SK-N-SH treated with all-trans-retinoic acid at 6 μM for 48 hours (cell line): Measurements from ENCODE around the gene ITPA.

Experiments used
- ATAC-seq: fragments of 200-7000 bp; cut with Tn5 transposase; 3 replicates; pipeline ENCODE4 v1.9.1; 2020; ENCODE audit warnings: mild to moderate bottlenecking, moderate library complexity
- ARNTL ChIP-seq: fragments of 450-650 bp; formaldehyde crosslinking; IDR thresholded peaks from 2 replicates; pipeline ENCODE4 v1.5.0; 2020; ENCODE audit warnings: low read depth, mild to moderate bottlenecking, moderate library complexity, borderline replicate concordance
- BACH2 ChIP-seq: fragments of 250-450 bp; sonication (Bioruptor Pico); IDR thresholded peaks from 2 replicates; pipeline ENCODE4 v1.9.0; 2021; ENCODE audit warnings: mild to moderate bottlenecking, borderline replicate concordance
- CSDC2 ChIP-seq: fragments of 250-450 bp; sonication (Bioruptor Pico); IDR thresholded peaks from 2 replicates; pipeline ENCODE4 v1.5.0; 2020; ENCODE audit warnings: mild to moderate bottlenecking, moderate library complexity
- ESRRG ChIP-seq: fragments of 250-450 bp; sonication (Bioruptor Pico); IDR thresholded peaks from 2 replicates; pipeline ENCODE4 v1.6.1; 2021; ENCODE audit warnings: mild to moderate bottlenecking
- GLIS3 ChIP-seq: fragments of 250-450 bp; sonication (Bioruptor Pico); IDR thresholded peaks from 2 replicates; pipeline ENCODE4 v1.5.0; 2020; ENCODE audit warnings: mild to moderate bottlenecking, moderate library complexity
- ISL1 ChIP-seq: fragments of 250-450 bp; sonication (Bioruptor Pico); IDR thresholded peaks from 2 replicates; pipeline ENCODE4 v2.1.2; 2022; ENCODE audit warnings: mild to moderate bottlenecking, moderate library complexity
- OSR1 ChIP-seq: fragments of 250-450 bp; sonication (Bioruptor Pico); IDR thresholded peaks from 2 replicates; pipeline ENCODE4 v1.8.0; 2022; ENCODE audit warnings: moderate library complexity, mild to moderate bottlenecking, inconsistent platforms
- PPARA ChIP-seq: fragments of 250-450 bp; sonication (Bioruptor Pico); IDR thresholded peaks from 2 replicates; pipeline ENCODE4 v1.5.0; 2020; ENCODE audit warnings: mild to moderate bottlenecking, borderline replicate concordance
- RARB ChIP-seq: fragments of 250-450 bp; sonication (Bioruptor Pico); IDR thresholded peaks from 2 replicates; pipeline ENCODE4 v1.8.0; 2021; ENCODE audit warnings: mild to moderate bottlenecking, moderate library complexity
- SNAI2 ChIP-seq: fragments of 250-450 bp; sonication (Bioruptor Pico); IDR thresholded peaks from 2 replicates; pipeline ENCODE4 v1.5.0; 2020; ENCODE audit warnings: mild to moderate bottlenecking, moderate library complexity
- TCF4 ChIP-seq: fragments of 250-450 bp; sonication (Bioruptor Pico); IDR thresholded peaks from 2 replicates; pipeline ENCODE4 v1.8.0; 2021; ENCODE audit warnings: mild to moderate bottlenecking, moderate library complexity, borderline replicate concordance
- TOX ChIP-seq: fragments of 250-450 bp; sonication (Bioruptor Pico); IDR thresholded peaks from 2 replicates; pipeline ENCODE4 v1.8.0; 2021; ENCODE audit warnings: mild to moderate bottlenecking, moderate library complexity, borderline replicate concordance
- TSHZ2 ChIP-seq: fragments of 250-450 bp; sonication (Bioruptor Pico); IDR thresholded peaks from 2 replicates; pipeline ENCODE4 v1.5.0; 2020; ENCODE audit warnings: mild to moderate bottlenecking, moderate library complexity
- ZC3H10 ChIP-seq: fragments of 250-450 bp; sonication (Bioruptor Pico); IDR thresholded peaks from 2 replicates; pipeline ENCODE4 v1.5.1; 2021; ENCODE audit warnings: mild to moderate bottlenecking, moderate library complexity
- ZFP3 ChIP-seq: fragments of 250-450 bp; sonication (Bioruptor Pico); IDR thresholded peaks from 2 replicates; pipeline ENCODE4 v1.5.0; 2020; ENCODE audit warnings: mild to moderate bottlenecking, moderate library complexity
- ZFP30 ChIP-seq: fragments of 450-650 bp; formaldehyde crosslinking; IDR thresholded peaks from 2 replicates; pipeline ENCODE4 v1.5.0; 2022; ENCODE audit warnings: mild to moderate bottlenecking, moderate library complexity
- ZNF565 ChIP-seq: fragments of 450-650 bp; formaldehyde crosslinking; conservative IDR thresholded peaks from 2 replicates; pipeline ENCODE4 v1.5.0; 2020; ENCODE audit warnings: low read depth, mild to moderate bottlenecking, moderate library complexity
- ZNF70 ChIP-seq: fragments of 450-650 bp; formaldehyde crosslinking; IDR thresholded peaks from 2 replicates; pipeline ENCODE4 v1.5.0; 2020; ENCODE audit warnings: mild to moderate bottlenecking, moderate library complexity
- ZNF8 ChIP-seq: fragments of 450-650 bp; formaldehyde crosslinking; IDR thresholded peaks from 2 replicates; pipeline ENCODE4 v1.5.0; 2020; ENCODE audit warnings: mild to moderate bottlenecking, moderate library complexity
- TF ChIP-seq, protein P1 (sequence below): fragments of 250-450 bp; sonication (Bioruptor Pico); IDR thresholded peaks from 2 replicates; pipeline ENCODE4 v1.8.0; 2020; ENCODE audit warnings: mild to moderate bottlenecking, moderate library complexity, borderline replicate concordance
- TF ChIP-seq, protein P2 (sequence below): fragments of 250-450 bp; sonication (Bioruptor Pico); IDR thresholded peaks from 2 replicates; pipeline ENCODE4 v1.8.0; 2021; ENCODE audit warnings: low read depth, mild to moderate bottlenecking, moderate library complexity, borderline replicate concordance
- TF ChIP-seq, protein P3 (sequence below): fragments of 250-450 bp; sonication (Bioruptor Pico); IDR thresholded peaks from 2 replicates; pipeline ENCODE4 v1.5.1; 2021; ENCODE audit warnings: mild to moderate bottlenecking, moderate library complexity
- TF ChIP-seq, protein P4 (sequence below): fragments of 250-450 bp; sonication (Bioruptor Pico); IDR thresholded peaks from 2 replicates; pipeline ENCODE4 v1.5.1; 2020; ENCODE audit warnings: low read depth, mild to moderate bottlenecking, moderate library complexity

The ITPA gene

GRCh38 chr20:3231116-3231515 lies 21.8 kb downstream of the ITPA start:
- ATAC-seq = no peak
- no peak for TF ChIP-seq TOX (CRISPR knock-in tag)
- no peak for TF ChIP-seq ZC3H10 (CRISPR knock-in tag)
- no peak for TF ChIP-seq ARNTL (CRISPR knock-in tag)
- TF ChIP-seq TSHZ2 = no peak
- no peak for TF ChIP-seq TCF4 (CRISPR knock-in tag)
- TF ChIP-seq, protein P1, sequence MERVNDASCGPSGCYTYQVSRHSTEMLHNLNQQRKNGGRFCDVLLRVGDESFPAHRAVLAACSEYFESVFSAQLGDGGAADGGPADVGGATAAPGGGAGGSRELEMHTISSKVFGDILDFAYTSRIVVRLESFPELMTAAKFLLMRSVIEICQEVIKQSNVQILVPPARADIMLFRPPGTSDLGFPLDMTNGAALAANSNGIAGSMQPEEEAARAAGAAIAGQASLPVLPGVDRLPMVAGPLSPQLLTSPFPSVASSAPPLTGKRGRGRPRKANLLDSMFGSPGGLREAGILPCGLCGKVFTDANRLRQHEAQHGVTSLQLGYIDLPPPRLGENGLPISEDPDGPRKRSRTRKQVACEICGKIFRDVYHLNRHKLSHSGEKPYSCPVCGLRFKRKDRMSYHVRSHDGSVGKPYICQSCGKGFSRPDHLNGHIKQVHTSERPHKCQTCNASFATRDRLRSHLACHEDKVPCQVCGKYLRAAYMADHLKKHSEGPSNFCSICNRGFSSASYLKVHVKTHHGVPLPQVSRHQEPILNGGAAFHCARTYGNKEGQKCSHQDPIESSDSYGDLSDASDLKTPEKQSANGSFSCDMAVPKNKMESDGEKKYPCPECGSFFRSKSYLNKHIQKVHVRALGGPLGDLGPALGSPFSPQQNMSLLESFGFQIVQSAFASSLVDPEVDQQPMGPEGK = no peak
- TF ChIP-seq PPARA (CRISPR knock-in tag) = no peak
- TF ChIP-seq SNAI2 (CRISPR knock-in tag) = no peak
- no peak for TF ChIP-seq ZNF70 (CRISPR knock-in tag)
- no peak for TF ChIP-seq BACH2 (CRISPR knock-in tag)
- no peak for TF ChIP-seq OSR1 (CRISPR knock-in tag)
- TF ChIP-seq, protein P2, sequence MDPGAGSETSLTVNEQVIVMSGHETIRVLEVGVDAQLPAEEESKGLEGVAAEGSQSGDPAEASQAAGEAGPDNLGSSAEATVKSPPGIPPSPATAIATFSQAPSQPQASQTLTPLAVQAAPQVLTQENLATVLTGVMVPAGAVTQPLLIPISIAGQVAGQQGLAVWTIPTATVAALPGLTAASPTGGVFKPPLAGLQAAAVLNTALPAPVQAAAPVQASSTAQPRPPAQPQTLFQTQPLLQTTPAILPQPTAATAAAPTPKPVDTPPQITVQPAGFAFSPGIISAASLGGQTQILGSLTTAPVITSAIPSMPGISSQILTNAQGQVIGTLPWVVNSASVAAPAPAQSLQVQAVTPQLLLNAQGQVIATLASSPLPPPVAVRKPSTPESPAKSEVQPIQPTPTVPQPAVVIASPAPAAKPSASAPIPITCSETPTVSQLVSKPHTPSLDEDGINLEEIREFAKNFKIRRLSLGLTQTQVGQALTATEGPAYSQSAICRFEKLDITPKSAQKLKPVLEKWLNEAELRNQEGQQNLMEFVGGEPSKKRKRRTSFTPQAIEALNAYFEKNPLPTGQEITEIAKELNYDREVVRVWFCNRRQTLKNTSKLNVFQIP (CRISPR knock-in tag) = no peak
- TF ChIP-seq ISL1 (CRISPR knock-in tag) = no peak
- TF ChIP-seq, protein P3, sequence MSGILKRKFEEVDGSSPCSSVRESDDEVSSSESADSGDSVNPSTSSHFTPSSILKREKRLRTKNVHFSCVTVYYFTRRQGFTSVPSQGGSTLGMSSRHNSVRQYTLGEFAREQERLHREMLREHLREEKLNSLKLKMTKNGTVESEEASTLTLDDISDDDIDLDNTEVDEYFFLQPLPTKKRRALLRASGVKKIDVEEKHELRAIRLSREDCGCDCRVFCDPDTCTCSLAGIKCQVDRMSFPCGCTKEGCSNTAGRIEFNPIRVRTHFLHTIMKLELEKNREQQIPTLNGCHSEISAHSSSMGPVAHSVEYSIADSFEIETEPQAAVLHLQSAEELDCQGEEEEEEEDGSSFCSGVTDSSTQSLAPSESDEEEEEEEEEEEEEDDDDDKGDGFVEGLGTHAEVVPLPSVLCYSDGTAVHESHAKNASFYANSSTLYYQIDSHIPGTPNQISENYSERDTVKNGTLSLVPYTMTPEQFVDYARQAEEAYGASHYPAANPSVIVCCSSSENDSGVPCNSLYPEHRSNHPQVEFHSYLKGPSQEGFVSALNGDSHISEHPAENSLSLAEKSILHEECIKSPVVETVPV = no peak
- TF ChIP-seq, all 23 proteins: peak for 0

DNA sequence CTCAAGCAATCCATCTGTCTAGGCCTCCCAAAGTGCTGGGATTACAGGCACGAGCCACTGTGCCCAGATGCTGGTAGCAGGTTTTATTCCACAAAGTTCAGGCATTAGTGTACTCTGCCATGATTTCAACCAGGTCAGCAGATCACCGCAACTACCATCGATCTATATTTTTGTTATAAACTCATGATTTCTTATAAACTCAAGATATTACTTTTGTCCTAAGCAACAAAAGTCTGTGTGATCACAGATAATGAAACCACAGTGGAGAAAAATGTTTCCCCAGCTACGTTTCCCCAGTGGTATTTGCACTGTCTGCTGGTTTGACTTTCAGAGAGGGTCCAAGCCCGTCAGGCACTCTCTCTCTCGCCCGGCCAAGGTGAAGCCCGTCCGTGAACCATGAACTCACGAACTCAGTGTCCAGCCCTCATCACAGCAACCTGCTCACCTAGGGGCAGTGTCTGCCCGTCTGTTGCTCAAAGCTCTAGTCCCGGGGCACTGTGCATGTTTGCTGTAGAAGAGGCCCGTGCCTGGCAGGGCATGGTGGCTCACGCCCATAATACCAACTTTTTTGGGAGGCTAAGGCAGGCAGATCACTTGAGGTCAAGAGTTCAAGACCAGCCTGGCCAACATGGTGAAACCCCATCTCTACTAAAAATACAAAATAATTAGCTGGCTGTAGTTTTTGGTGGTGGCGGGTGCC lies 22.7 kb downstream of the ITPA start:
- TF ChIP-seq TCF4 (CRISPR knock-in tag) = no peak
- TF ChIP-seq, protein P2 (CRISPR knock-in tag) = no peak
- TF ChIP-seq ARNTL (CRISPR knock-in tag) = no peak
- TF ChIP-seq CSDC2 (CRISPR knock-in tag) = no peak
- no peak for TF ChIP-seq TSHZ2
- no peak for TF ChIP-seq ZNF70 (CRISPR knock-in tag)
- TF ChIP-seq GLIS3 = no peak
- TF ChIP-seq ISL1 (CRISPR knock-in tag) = no peak
- no peak for TF ChIP-seq ZFP30
- TF ChIP-seq, protein P1 = no peak
- TF ChIP-seq, protein P4, sequence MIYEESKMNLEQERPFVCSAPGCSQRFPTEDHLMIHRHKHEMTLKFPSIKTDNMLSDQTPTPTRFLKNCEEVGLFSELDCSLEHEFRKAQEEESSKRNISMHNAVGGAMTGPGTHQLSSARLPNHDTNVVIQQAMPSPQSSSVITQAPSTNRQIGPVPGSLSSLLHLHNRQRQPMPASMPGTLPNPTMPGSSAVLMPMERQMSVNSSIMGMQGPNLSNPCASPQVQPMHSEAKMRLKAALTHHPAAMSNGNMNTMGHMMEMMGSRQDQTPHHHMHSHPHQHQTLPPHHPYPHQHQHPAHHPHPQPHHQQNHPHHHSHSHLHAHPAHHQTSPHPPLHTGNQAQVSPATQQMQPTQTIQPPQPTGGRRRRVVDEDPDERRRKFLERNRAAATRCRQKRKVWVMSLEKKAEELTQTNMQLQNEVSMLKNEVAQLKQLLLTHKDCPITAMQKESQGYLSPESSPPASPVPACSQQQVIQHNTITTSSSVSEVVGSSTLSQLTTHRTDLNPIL = no peak
- TF ChIP-seq BACH2 (CRISPR knock-in tag) = no peak
- TF ChIP-seq ZNF8 = no peak
- no peak for TF ChIP-seq RARB
- no peak for TF ChIP-seq SNAI2 (CRISPR knock-in tag)
- no peak for TF ChIP-seq ESRRG
- TF ChIP-seq ZFP3 (CRISPR knock-in tag) = no peak
- TF ChIP-seq ZNF565 = no peak
- TF ChIP-seq ZC3H10 (CRISPR knock-in tag) = no peak
- ATAC-seq = no peak
